ENCODE measurements around the gene RBBP9. TPM values are rescaled to one million over a fixed set of nuclear protein-coding genes. Genes with fewer than 3 reads are reported as not detected.
"Not testable (repeated sequence)": the region's sequence is repeated elsewhere in the genome, so short reads cannot be mapped to it uniquely, and the experiment has no call there.

The RBBP9 gene
- total RNA-seq, 2 experiments from 2014 or later = 8.7 to 11.7 TPM

DNA sequence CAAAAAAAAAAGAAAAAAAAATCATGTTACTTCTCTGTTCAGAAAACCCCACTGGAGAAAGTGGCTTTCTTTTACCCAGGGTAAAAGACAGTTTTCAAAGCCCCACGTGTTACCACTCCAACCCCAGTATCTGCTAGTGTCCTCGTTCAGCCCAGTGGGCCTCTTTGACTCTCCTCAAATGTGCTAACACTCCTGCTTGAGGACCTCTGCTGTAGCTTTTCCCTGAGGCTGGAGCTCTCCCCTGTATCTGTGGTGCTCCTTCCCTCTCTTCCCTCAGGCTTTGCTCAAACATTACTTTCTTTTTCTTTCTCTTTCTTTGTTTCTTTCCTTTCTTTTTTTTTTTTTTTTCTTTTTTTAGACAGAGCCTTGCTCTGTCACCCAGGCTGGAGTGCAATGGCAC is 26.0 kb upstream of the RBBP9 start:
- Histone ChIP-seq H2AFZ (ENCODE audit: low read length) (no peak overlapping the region), H3K4me3 (ENCODE audit: low read depth, low read length, poor library complexity, severe bottlenecking) (no peak overlapping the region), H3K4me1 (ENCODE audit: insufficient read depth, low read length, poor library complexity, severe bottlenecking) (no peaks in the 10 kb centered on the region), H3K9me3 (ENCODE audit: low read length) (no peaks in the 10 kb centered on the region), H4K20me1 (ENCODE audit: insufficient read depth, low read length) (no peaks in the 10 kb centered on the region), H3K9me2 (ENCODE audit: insufficient read depth, low read length) (no peaks in the 10 kb centered on the region), H3K27ac (ENCODE audit: low read depth, low read length, poor library complexity, severe bottlenecking) (no peak overlapping the region), H3K79me2 (ENCODE audit: insufficient read depth, low read depth, low read length) (no peaks in the 10 kb centered on the region), H3K4me2 (ENCODE audit: low read length) (no peak overlapping the region), H3K36me3 (ENCODE audit: insufficient read depth, low read length) (peaks cover 40% of the 10 kb centered on the region)
- ChIA-PET CTCF (ENCODE audit: unreplicated experiment) (no interaction called here), POLR2A (interaction anchor here (0.6 kb wide), 1 partner anchor 56 kb away, joined by 7 read pairs; no protein-coding TSS in a partner anchor)
- BruUV-seq (replicated peaks) = no TSS peak
- intact Hi-C loops (cut with micrococcal nuclease; ENCODE audit: unreplicated experiment) = no loop called here
- TF ChIP-seq, protein P1, sequence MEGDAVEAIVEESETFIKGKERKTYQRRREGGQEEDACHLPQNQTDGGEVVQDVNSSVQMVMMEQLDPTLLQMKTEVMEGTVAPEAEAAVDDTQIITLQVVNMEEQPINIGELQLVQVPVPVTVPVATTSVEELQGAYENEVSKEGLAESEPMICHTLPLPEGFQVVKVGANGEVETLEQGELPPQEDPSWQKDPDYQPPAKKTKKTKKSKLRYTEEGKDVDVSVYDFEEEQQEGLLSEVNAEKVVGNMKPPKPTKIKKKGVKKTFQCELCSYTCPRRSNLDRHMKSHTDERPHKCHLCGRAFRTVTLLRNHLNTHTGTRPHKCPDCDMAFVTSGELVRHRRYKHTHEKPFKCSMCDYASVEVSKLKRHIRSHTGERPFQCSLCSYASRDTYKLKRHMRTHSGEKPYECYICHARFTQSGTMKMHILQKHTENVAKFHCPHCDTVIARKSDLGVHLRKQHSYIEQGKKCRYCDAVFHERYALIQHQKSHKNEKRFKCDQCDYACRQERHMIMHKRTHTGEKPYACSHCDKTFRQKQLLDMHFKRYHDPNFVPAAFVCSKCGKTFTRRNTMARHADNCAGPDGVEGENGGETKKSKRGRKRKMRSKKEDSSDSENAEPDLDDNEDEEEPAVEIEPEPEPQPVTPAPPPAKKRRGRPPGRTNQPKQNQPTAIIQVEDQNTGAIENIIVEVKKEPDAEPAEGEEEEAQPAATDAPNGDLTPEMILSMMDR (conservative IDR thresholded peaks at IDR 0.05; ENCODE audit: low read length) = no peak
- TF ChIP-seq EZH2phosphoT487 (IDR thresholded peaks at IDR 0.05; ENCODE audit: borderline replicate concordance, low read depth, low read length) = no peak
- DNase-seq (ENCODE audit: low spot score) = no peak

DNA sequence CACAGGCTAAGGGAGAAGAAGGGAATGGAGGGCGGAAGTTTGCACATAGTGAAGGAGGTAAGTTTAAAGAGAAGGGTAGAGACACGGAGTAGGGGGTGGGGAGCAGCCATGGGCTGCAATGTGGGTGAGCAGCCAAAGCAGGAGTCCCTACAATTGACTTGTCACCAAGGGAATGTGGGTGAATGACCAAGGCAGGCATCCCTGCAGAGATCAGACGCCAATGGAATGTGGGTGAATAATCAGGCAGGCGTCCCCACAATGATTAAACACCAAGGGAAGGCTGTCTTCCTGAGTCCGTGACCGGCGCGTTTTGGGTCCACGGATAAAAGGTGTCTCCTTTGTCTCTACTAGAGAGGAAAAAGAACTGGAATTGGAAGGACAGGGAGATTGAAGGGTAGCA is 25.0 kb upstream of the RBBP9 start:
- H3K4me3 ChIP-seq (ENCODE audit: low read depth, low read length, poor library complexity, severe bottlenecking); H3K79me2 ChIP-seq (ENCODE audit: insufficient read depth, low read depth, low read length); H4K20me1 ChIP-seq (ENCODE audit: insufficient read depth, low read length); DNase-seq (ENCODE audit: low spot score); H3K27ac ChIP-seq (ENCODE audit: low read depth, low read length, poor library complexity, severe bottlenecking); H3K9me2 ChIP-seq (ENCODE audit: insufficient read depth, low read length); H3K9me3 ChIP-seq (ENCODE audit: low read length); H3K4me2 ChIP-seq (ENCODE audit: low read length); POLR2A ChIA-PET; BruUV-seq (replicated peaks); intact Hi-C loops (cut with micrococcal nuclease; ENCODE audit: unreplicated experiment); H2AFZ ChIP-seq (ENCODE audit: low read length); H3K4me1 ChIP-seq (ENCODE audit: insufficient read depth, low read length, poor library complexity, severe bottlenecking); CTCF ChIA-PET (ENCODE audit: unreplicated experiment): not testable (repeated sequence)
- H3K36me3 ChIP-seq (ENCODE audit: insufficient read depth, low read length) = peaks cover 36% of the 10 kb centered on the region

DNA sequence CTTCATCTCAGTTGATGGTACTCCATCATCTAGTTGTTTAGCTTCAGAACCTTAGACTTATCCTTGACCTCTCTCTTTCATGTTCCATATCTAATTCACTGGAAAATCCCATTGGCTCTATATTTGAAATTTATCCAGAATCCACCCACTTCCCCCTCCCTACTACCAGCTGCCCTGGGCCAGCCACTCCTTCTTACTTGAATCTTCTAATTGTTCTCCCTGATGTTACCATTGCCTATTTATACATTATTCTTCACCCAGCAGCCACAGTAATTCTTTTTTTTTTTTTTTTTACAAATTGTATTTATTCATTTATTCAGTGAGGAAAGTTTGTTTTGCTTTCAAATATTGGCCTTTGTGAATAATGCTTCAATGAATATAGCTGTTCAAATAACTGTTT is 18.9 kb upstream of the RBBP9 start:
- no peaks in the 10 kb centered on the region for H3K9me2 ChIP-seq (ENCODE audit: insufficient read depth, low read length)
- no peak overlapping the region for H3K4me3 ChIP-seq (ENCODE audit: low read depth, low read length, poor library complexity, severe bottlenecking)
- H3K9me3 ChIP-seq (ENCODE audit: low read length) = no peaks in the 10 kb centered on the region
- H3K36me3 ChIP-seq (ENCODE audit: insufficient read depth, low read length) = peaks cover 56% of the 10 kb centered on the region
- H4K20me1 ChIP-seq (ENCODE audit: insufficient read depth, low read length) = no peaks in the 10 kb centered on the region
- no peak overlapping the region for H3K4me2 ChIP-seq (ENCODE audit: low read length)
- intact Hi-C loops (cut with micrococcal nuclease; ENCODE audit: unreplicated experiment) = no loop called here
- no peak for DNase-seq (ENCODE audit: low spot score)
- ChIA-PET CTCF (ENCODE audit: unreplicated experiment) (no interaction called here), POLR2A (interaction anchor here (0.6 to 1.2 kb wide), 3 partner anchors 18 to 1083 kb away, joined by 3 to 4 read pairs (median 3); no protein-coding TSS in a partner anchor)
- H3K27ac ChIP-seq (ENCODE audit: low read depth, low read length, poor library complexity, severe bottlenecking) = no peak overlapping the region
- no peak overlapping the region for H2AFZ ChIP-seq (ENCODE audit: low read length)
- BruUV-seq (replicated peaks) = TSS peak; percentile 22
- TF ChIP-seq, protein P1 (conservative IDR thresholded peaks at IDR 0.05; ENCODE audit: low read length) = no peak
- TF ChIP-seq EZH2phosphoT487 (IDR thresholded peaks at IDR 0.05; ENCODE audit: borderline replicate concordance, low read depth, low read length) = no peak
- no peaks in the 10 kb centered on the region for H3K79me2 ChIP-seq (ENCODE audit: insufficient read depth, low read depth, low read length)
- no peaks in the 10 kb centered on the region for H3K4me1 ChIP-seq (ENCODE audit: insufficient read depth, low read length, poor library complexity, severe bottlenecking)
